Kidney epithelial cell (primary cell): ENCODE data around the gene CD24. TPM values are rescaled to one million over a fixed set of nuclear protein-coding genes. Genes with fewer than 3 reads are reported as not detected.
"Not testable (repeated sequence)": the region's sequence is repeated elsewhere in the genome, so short reads cannot be mapped to it uniquely, and the experiment has no call there.

ENCODE experiments used
- DNase-seq: peaks from one replicate; pipeline ENCODE4 v3.0.0-alpha.2; 2010; ENCODE audit warnings: low read depth
- H3K27me3 ChIP-seq: 2 replicates; pipeline ENCODE4 v1.6.0; 2011; ENCODE audit warnings: low read length; ENCODE audit not compliant: control insufficient read depth, insufficient read depth
- H3K36me3 ChIP-seq: 2 replicates; pipeline ENCODE4 v1.5.1; 2011; ENCODE audit warnings: low read length; ENCODE audit not compliant: control insufficient read depth, insufficient read depth
- H3K4me3 ChIP-seq: 2 replicates; pipeline ENCODE4 v1.5.1; 2011; ENCODE audit warnings: low read depth, mild to moderate bottlenecking, control low read depth, low read length
- total RNA-seq: library from RNA; depleted of rRNA; stranded (reverse); fragments of >200 nt; gene quantifications from 2 replicates; pipeline ENCODE4 v1.2.3, GENCODE V29; 2015
- TF ChIP-seq, protein P1 (sequence below): IDR thresholded peaks from 2 replicates; pipeline ENCODE4 v1.5.1; 2011; ENCODE audit warnings: mild to moderate bottlenecking, moderate library complexity, low read length, control low read depth, inconsistent platforms; ENCODE audit not compliant: insufficient read depth, poor library complexity, severe bottlenecking

The CD24 gene, protein sequence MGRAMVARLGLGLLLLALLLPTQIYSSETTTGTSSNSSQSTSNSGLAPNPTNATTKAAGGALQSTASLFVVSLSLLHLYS
- total RNA-seq = 562 and 578 TPM in 2 replicates

DNA sequence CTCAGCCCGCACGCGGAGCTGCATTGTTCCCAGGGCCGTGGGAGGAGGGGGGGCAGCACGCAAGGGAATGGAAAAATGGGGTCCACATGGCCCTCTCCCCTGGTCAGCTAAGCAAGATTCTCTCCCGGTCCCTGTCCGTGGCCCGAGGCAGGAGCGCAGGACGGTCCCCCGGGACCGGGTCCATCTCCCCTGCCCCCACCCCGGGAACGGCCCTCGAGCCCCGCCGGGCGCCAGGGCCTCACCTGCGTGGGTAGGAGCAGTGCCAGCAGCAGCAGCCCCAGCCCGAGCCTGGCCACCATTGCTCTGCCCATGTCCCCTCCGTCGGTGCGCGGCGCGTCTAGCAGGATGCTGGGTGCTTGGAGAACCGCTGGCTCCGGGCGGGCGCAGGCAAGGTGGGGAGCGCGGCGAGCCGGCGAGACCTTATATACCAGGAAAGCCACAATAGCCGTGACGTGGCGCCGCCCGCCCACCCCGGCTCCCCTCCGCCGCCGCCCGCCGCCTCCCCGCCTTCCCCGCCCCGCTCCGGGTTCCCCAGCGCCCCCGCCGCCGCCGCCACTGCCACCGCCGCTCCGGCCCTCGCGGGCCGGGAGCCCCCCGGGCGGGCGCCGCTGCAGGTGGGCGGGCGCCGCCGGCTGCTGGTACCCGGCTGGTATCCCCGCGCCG, at the start of gene CD24:
Gene CD24, minus strand, starts transcription at position 394 of the 663 bp plus-strand sequence. Its CDS starts 83 bp downstream, at position 311.
- no peak for DNase-seq
- Histone ChIP-seq H3K4me3 (peak within 1 kb of the TSS; percentile 98), H3K36me3 (peaks cover 2% of the 10 kb centered on the region), H3K27me3 (peaks cover 2% of the 10 kb centered on the region)
- TF ChIP-seq, protein P1, sequence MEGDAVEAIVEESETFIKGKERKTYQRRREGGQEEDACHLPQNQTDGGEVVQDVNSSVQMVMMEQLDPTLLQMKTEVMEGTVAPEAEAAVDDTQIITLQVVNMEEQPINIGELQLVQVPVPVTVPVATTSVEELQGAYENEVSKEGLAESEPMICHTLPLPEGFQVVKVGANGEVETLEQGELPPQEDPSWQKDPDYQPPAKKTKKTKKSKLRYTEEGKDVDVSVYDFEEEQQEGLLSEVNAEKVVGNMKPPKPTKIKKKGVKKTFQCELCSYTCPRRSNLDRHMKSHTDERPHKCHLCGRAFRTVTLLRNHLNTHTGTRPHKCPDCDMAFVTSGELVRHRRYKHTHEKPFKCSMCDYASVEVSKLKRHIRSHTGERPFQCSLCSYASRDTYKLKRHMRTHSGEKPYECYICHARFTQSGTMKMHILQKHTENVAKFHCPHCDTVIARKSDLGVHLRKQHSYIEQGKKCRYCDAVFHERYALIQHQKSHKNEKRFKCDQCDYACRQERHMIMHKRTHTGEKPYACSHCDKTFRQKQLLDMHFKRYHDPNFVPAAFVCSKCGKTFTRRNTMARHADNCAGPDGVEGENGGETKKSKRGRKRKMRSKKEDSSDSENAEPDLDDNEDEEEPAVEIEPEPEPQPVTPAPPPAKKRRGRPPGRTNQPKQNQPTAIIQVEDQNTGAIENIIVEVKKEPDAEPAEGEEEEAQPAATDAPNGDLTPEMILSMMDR = no peak

DNA sequence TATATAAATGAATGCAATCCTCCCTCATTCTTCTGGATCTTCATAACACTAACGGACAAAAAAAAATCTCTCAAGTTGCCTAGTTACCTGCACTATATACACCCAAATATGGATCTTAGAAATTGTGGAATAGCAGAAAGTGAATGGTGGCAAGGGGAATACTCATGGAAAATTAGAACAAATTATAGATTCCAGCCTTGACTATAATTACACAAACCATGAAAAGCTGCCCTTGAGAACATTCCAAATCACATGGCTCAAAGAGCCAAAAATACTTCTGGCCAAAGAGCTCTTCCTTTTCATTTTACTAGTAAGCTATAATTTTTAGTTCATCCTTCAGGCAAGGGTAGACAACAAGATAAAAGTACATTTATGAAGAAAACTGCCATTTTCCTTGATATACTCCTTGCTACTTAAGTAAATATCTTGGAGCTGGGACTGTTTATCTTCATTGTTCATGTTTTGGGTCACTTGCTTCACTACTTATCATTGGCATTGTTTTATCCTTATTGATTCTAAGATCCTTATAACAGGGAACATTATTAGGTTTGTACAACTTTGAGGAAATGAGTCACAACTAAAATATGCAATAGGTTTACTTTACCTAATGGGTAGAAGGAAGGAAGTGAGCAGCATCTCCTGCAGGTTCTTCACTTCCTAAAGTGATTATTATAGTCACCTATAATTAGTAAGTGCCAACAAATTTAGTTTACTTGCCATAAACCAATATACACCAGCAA, 47.1 kb upstream of the CD24 start:
- no peak overlapping the region for H3K4me3 ChIP-seq
- H3K36me3 ChIP-seq = no peaks in the 10 kb centered on the region
- TF ChIP-seq, protein P1 = no peak
- DNase-seq = no peak
- H3K27me3 ChIP-seq = no peaks in the 10 kb centered on the region

DNA sequence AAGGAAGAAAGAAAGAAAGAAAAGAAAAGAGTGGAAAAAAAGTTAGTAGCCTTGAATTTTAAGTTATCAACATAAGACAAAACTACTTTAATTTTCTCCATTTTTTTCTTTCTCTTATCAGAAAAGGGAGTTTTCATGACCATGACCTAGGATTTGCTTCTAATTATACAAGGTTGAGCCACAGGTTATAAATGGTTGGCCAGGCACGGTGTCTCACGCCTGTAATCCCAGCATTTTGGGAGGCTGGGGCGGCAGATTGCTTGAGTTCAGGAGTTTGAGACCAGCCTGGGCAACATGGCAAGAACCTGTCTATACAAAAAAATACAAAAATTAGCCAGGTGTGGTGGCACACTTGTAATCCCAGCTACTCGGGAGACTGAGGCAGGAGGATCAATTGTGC, 45.7 kb upstream of the CD24 start:
- H3K27me3 ChIP-seq = no peaks in the 10 kb centered on the region
- H3K36me3 ChIP-seq = no peaks in the 10 kb centered on the region
- H3K4me3 ChIP-seq = no peak overlapping the region
- TF ChIP-seq, protein P1 = no peak
- no peak for DNase-seq

DNA sequence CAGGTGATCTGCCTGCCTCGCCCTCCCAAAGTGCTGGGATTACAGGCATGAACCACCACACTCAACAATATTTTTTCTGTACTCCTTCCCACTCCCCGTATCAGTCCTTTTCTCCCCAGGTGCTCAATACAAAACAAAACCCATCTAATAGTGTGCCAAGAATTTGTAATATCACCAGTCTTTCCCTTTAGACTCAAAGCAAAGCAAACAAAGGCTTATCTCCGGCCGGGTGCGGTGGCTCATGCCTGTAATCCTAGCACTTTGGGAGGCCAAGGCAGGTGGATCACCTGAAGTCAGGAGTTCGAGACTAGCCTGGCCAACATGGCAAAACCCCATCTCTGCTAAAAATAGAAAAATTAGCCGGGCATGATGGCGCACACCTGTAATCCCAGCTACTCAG, 45.1 kb upstream of the CD24 start:
- not testable (repeated sequence) for H3K27me3 ChIP-seq, H3K4me3 ChIP-seq, H3K36me3 ChIP-seq, DNase-seq

DNA sequence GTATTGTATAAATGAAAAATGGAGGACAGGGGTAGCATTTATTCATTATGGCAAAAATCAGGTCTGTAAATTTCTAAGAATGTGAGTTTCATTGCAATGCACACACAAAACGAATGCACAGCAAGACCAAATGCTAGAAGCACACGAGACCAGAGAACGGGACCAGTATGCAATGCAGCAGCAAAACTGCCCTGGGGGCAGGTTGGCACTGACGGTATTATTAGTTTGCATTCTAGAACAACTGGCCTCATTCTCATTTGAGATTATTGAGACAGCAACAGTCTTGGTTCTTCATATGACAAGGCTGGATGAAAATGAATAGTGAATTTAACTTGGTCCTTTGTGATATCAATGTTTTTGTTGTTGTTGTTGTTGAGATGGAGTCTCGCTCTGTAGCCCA, 44.5 kb upstream of the CD24 start:
- H3K36me3 ChIP-seq = no peaks in the 10 kb centered on the region
- no peak for DNase-seq

DNA sequence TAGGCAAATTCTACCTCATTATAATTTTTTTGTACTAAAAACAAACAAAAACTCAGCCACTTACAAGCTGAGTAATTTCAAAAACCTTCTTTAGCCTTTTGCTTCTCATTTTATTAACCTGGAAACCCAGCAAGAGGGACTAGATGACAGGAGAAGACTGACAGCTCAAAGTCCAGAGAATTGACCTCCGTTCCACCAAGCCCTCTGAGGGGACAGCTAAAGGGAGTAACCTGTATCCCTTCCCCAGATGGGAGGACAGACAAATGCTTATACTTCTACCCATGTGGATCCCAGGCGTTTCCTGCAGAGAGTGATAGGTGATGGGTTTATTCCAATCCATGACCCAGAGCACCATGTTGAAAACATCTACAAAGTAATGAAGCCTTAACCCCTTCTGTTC, 35.0 kb upstream of the CD24 start:
- no peak for DNase-seq
- Histone ChIP-seq H3K27me3 (no peaks in the 10 kb centered on the region), H3K36me3 (no peaks in the 10 kb centered on the region), H3K4me3 (no peak overlapping the region)
- TF ChIP-seq, protein P1 = no peak

More for the DNA sequence above, 44.5 kb upstream of the CD24 start:
- Histone ChIP-seq H3K4me3 (no peak overlapping the region), H3K27me3 (no peaks in the 10 kb centered on the region)
- TF ChIP-seq, protein P1 = no peak
